HG02938 (cell line): ENCODE data around the gene RABAC1.
"Not testable (repeated sequence)": the region's sequence is repeated elsewhere in the genome, so short reads cannot be mapped to it uniquely, and the experiment has no call there.

Source experiments
- ATAC-seq: cut with Tn5 transposase; IDR thresholded peaks from one replicate; pipeline ENCODE4 v1.9.1; 2021; ENCODE audit warnings: mild to moderate bottlenecking, moderate library complexity; ENCODE audit not compliant: unreplicated experiment

Gene RABAC1

DNA sequence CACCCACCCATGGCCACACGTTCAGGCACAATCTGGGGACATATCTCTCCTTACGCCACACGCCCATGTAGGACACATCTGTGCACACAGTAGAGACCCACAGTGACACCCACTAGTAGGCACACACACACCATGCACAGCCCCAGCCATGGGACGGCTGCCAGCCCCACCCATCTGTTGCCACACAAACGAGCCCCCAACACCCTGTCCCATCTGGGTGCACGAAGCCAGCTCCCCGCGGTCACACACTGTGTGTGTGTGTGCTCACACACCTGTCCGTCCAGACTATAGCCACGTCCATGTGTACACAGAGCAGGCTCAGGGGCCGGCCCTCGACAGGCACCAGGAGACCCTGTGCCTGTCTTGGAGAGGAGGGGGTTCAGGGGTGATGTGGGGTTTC is 41.4 kb downstream of the RABAC1 start:
- ATAC-seq: no peak

DNA sequence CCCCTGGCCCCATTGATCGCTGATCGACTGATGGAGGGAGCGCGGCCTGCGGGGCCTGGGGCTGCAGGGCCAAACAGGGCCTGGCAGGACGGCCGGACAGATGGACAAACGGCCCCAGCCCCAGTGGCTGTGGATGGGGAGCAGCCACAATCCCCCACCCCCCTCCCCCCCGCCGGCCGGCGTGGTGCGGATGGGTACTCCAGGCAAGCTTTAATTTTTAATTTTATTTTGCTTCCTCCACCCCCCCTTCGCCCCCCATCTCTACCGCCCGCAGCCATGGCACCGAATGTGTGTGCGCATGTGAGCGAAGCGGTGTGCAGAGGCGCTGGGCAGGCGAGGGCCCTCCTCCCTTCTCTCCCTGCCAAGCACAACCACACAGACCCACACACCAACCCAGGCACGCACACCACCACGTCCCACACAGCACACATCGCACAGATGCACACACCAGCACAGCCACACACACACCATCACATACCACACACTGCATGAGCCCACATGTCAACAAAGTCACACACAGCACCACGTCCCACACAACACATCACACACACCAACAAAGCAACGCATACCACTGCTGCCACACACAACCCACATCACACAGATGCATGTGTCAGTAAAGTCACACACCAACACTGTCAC is 43.2 kb downstream of the RABAC1 start:
- ATAC-seq: no peak

DNA sequence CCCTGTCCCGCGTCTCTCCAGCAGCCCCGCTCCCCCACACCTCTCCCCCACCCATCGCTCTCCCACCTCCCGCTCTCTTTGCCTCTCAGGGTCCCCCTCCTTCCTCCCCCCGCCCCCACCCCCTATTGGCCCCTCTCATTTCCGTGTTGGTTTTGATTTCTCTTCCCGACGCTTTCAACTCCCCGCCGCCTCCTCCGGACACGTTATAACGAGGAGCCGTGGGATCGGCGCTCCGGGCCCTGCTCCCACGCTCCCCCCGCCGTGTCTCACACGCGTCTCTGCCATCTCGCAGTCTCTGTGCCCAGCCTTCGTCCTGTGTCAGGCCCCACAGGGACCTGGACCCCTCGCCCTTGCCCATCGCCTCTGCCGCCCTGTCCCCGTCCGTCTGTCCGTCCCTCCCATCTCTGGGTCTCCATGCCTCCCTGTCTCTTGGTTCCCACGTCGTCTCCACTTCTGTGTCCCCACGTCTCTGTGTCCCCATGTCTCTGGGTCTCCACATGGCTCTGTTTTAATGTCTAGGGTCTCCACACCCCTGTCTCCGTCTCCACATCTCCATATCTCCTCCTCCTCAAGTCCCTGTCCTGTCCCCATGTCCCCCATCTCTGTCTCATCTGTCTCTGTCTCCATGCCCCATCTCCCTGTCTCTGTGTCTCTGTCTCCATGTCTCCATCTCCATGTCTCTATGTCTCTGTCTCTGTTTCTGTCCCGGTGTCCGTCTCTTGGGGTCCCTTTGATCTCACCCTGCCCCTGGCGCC is 43.9 kb downstream of the RABAC1 start:
- no peak for ATAC-seq

DNA sequence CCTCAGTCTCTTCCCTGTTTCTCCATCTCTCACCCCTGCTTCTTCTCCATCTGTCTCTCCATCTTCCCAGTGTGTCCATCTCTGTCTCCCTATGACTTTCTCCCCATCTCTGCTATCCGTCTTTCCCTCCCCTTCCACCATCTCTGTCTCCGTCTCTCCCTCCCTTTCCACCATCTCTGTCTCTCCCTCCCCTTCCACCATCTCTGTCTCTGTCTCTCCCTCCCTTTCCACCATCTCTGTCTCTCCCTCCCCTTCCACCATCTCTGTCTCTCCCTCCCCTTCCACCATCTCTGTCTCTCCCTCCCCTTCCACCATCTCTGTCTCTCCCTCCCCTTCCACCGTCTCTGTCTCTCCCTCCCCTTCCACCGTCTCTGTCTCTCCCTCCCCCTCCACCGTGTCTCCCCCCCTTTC is 44.7 kb downstream of the RABAC1 start:
- ATAC-seq: not testable (repeated sequence)

DNA sequence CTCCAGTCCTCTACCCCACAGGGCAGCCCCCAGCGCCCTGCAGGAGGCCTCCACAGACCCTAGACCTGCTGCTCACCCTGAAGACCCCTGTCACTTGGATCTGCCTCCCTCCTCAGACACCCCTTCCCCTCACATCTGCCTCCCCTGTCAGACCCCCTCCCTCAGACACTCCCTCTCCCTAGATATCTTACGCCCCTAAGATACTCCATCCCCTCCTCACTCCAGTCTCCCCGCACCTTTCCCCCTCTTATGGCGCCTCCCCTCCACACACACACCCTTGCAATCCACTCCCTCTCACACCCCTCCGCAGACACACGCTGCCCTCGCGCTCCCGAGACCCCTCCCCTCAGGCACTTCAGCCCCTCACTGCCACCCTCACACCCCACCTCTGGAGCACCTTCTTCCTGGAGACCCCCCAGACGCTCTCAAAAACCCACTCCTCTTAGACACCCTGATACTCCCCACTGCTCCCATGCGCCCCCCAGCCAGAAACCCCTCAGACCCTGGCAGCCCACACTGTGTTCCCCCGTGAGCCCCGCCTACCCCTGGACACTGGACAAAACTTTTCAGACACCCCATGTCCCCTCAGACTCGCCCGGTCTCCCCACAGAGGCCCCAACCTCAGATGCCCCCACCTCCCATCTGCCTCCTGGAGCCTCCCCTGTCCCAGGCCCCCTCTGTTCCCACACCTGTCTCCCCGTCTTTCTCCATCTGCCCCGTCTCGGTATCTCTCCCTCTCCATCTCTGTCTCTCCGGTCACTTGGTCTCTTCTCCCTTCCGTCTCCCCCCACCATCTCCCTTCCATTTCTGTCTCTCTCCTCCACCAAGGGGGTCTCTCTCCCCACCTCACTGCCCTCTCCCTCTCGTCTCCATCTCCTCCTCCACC is 45.3 kb downstream of the RABAC1 start:
- no peak for ATAC-seq

DNA sequence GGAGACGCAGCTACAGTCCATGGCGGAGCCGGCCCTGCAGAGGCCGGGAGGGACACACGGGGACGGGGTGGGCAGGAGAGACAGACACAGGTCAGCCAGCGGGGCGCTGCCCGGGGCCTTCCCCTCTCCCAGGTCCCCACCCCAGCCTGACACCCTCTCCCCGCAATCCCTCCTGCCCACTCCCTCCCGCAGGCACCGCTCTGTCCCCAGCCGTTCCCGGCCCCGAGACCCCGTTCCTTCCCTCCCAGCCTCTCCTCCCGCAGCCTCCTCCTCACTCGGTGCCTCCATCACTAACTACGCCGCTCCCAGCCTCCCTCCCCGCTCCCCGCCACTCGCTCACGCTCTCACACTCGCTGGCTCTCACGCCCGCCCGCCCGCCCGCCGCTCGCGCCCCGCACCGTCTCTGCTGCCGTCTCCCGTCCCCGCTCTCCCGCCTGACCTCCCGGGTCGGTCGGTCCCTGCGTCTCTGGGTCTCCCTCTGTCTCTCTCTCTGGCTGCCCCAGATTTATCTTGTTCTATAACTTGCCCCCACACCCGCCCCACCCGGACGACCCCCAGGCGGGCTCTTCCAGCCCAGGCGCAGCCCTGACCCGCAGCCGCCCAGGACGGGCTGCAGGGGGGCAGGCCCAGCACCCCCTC is 46.1 kb downstream of the RABAC1 start:
- ATAC-seq: no peak

DNA sequence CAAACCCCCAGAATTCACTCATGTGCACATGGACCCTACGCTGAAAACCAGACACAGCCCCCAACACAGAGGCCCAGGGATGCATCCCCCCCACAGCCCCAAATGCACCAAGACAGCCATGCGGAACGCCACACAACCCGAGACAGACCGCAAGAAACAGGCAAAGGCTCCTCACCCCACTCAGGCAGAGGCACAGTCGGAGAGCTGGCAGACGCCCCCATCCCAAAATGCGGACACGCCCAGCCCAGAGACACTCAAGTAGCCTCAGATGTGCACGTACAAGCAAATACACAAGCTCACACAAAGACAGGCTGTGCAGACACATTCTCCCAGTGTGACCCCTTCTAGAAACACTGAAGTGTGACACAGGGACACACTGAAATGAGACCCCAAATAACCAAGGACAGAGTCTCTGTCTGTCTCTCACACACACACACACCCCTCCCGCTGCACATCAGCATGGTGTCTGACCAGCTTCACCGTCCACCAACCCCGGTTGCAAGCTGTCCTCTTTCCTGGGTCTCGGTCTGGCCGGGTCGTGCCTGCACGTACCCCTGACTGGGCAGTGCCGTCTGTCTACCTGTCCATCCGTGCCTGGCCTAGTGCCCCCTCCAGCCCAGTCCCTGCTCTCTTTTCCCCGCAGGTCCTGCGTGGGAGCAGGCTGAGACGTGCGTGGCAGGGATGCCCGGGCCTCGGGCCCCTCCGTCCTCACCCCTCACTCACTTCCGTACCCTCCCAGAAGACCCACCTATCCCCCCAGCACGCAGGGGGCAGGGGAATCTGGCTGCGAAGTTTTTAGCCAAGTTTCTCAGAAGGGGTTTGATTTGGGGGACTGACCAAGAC is 47.0 kb downstream of the RABAC1 start:
- no peak for ATAC-seq

DNA sequence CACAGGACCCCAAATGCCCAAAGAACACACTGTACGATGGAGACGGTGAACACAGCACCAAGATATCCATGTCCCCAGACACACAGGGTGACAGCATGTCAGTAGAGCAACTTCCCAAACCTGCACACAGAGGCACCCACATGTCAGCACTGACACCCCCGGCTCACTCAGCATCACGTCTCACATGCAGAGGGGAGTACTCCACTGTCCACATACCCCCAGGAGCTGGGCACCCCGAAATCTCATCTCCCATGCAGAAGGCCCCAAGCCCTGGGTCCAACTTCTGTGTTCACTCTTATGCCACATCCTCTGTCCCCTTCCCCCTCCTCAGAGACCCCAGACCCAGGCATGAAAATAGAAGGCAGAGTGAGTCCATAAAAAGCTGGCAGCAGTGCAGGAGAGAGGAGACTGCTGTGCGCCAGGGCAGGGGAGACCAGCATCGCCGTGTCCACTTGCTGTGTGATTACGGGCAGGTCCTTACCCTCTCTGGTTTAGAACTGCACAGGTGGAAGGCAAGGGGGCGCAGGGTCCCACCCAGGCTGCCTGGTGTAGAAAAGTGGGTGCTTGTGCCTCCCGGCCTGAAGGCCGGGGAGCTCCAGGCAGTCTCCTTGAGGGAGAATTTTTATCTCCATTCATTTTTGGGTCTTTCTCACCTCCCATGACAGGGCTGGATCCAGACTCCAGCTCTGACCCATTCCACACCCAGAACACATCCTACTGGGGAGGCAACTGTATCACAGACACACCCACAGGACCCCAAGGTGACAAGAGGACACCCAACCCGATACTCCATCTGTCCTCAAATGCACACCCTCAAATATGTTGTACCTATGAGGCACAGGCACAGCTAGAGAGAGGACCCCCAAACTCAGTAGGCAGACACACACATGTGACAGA is 47.9 kb downstream of the RABAC1 start:
- no peak for ATAC-seq

DNA sequence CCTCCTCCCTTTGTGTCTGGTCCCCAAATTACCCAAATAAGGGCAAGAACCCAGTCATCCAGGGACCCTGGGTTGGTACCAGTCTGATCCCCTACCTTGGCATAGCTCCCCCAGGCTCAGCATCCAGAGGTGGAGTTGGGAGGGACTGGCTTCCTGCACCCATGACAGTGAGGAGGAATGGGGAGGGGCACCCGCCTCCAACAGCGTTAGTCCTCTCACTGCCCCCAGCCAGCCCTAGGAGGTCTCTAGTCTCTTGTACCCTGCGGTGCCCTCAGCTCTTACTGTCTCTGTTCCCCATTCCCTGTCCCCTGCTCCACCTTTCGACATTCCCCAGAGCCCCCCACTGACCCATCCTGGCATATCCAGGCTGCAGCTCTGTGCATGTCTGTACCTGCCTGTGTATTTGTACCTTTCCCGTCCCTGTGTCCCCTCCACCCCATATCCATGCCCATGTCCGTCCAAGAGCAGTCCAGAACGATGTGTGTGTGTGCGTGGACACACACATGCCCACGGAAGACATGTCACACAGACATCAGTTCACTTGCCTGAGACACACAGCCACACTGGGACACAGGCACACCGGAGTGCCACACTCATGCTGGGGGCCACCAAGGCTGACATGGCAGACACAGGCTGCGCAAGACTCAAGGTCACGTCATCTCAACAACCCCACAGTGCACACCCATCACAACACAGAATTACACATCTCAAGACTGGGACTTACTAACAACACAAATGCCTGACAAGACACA is 48.7 kb downstream of the RABAC1 start:
- no peak for ATAC-seq

DNA sequence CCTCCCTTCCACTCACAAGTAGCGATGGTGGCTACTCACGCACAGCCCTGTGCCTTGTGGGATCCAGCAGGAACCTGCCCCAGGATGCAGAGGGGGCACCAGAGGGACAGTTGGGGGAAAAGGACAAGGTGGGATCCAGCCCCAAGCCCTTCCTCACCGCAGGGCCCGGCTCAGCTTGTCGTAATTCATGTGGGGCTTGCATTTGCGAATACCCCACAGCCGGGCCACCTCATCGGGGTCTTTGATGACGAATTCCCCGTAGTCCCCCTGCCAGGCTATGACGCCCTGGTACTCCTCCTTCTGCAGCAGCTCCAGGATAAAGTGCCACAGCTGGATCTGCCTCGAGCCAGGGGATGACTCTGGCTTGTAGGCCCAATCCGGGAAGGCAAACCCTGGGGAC is 49.4 kb downstream of the RABAC1 start:
- no peak for ATAC-seq

DNA sequence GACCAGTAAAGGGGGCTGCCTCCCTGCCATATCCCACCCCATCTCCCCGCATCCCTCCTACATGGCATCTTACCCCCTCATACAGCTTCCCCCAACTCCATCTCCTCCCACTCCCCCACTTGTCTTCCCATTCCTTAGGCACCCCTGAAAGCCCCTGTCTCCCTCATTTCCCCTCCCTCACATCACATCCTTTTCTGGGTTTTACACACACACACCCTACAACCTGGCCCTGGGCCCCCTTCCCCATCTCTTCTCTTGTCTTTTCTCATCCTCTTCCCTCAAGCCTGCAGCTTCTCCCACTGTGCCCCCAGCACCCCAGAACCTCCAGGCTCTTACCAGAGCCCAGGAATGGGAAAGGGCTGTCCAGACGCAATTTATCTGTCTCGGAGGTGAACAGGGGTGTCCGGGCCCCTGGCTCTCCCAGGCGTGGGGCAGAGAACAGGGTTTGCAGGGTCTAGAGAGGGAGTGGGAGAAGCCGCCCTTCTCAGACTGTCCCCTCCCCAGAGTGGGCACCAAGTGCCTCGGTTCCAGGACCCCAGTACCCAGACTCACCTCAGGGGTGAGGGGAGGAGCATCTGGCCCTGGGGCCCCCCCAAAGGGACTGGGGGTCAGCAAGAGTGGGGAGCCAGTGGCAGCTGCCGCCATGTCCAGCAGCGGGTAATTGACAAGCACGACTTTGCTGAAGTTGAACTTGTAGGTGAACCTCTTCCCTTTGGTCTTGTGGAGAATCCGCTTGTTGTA is 50.2 kb downstream of the RABAC1 start:
- no peak for ATAC-seq

DNA sequence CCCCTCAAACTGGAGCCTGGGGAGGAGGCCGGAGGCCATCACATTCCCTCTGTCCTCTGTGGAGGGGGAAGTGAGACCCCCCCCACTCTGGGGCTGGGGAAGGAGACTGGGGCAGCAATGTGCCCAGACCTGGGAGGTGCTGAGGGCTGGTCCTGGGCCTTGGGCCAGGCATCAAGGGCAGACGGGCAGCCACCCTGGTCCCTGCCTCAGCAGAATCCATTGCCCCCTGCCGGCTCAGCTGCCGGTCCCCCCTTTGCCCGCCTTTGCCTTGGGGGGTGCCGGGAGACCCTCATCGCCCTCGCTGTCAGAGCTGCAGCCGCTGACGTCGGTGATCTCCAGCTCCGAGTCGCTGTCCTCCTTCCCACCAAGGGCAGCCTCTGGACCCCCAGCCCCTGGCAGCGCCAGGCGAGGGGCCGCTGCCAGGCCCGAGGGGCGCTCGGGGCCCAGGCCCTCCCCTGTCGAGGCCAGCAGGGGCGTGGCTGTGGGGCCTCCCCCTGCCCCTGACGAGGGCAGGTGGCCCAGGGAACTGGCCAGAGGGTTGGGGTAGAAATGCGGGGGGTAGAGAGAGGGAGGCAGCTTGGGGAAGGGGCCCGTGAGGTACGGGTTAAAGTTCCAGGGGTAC is 51.0 kb downstream of the RABAC1 start:
- ATAC-seq: no peak

DNA sequence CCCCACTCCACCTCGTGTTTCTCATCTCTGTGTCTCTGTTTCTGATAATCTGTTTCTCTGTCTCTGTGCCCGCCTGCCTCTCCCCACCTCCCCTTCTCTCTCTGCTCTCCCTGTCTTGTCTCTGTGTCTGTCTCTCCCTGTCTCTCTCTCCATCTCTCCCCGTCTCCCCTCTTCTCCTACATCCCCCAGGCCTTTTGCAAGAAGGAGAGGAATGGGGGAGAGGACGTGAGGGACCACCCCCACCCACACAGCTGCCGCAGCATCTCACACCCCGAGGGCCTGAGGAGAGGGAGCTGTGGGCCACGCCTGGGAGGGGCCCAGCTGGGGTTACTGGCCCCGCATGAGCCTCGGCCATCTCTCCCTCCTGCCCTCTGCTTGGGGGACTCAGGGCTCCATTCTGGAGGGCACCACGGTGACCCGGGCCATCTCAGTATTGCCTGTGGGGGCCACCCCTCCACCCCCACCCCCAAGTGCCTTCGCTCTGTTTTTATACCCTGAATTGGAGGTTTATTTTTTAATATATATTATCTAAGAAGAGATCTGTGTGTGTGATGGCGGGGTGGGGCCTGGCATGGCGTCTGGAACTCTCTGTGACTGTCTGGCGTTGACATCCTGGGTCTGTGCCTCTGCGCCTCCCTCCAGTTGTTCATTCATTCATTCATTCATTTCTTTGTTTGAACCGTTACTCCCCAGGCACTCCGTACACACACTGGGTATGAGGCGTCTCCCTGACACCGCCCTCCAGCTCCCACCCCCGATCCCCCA is 52.0 kb downstream of the RABAC1 start:
- no peak for ATAC-seq
